Measurements from ENCODE around the gene SREBF1.

GRCh38 chr17:17763136-17763535 is 73.7 kb downstream of the SREBF1 start:
- no peak for TF ChIP-seq CTCF (conservative IDR thresholded peaks at IDR 0.05; ENCODE audit: low read depth, low read length)
- TF ChIP-seq EZH2phosphoT487 (IDR thresholded peaks at IDR 0.05; ENCODE audit: borderline replicate concordance, low read length), result no peak
- TF ChIP-seq EZH2 (IDR thresholded peaks at IDR 0.05; ENCODE audit: low read length, unreplicated experiment), result no peak
